Natural killer cell (primary cell): ENCODE data around the gene STK25. TPM values are rescaled to one million over a fixed set of nuclear protein-coding genes. Genes with fewer than 3 reads are reported as not detected.
"Not testable (repeated sequence)": the region's sequence is repeated elsewhere in the genome, so short reads cannot be mapped to it uniquely, and the experiment has no call there.

Experiments used
- ATAC-seq, 3 donors: fragments of 150-1000 bp in 2 of 3; fragments of 200-7000 bp in 1 of 3; cut with Tn5 transposase; 1 replicate in 1 of 3; 2 replicates in 2 of 3; pipeline ENCODE4 v1.10.0; 2021; ENCODE audit warnings: mild to moderate bottlenecking in 2 of 3, moderate library complexity in 2 of 3
- DNase-seq, 2 donors: peaks; one replicate each; pipeline versions ENCODE4 v3.0.0 to v3.0.0-alpha.2; 2013 to 2021; ENCODE audit warnings: mixed read lengths in 1 of 2
- H3K27ac ChIP-seq: one replicate; pipeline ENCODE4 v1.5.1; 2013; ENCODE audit warnings: mild to moderate bottlenecking, low read length
- H3K27me3 ChIP-seq: one replicate; pipeline ENCODE4 v1.6.1; 2013; ENCODE audit warnings: low read length; ENCODE audit not compliant: control insufficient read depth, insufficient read depth
- H3K36me3 ChIP-seq: one replicate; pipeline ENCODE4 v1.6.1; 2013; ENCODE audit warnings: low read length; ENCODE audit not compliant: control insufficient read depth, insufficient read depth
- H3K4me1 ChIP-seq: one replicate; pipeline ENCODE4 v1.6.1; 2013; ENCODE audit warnings: low read length; ENCODE audit not compliant: control insufficient read depth, insufficient read depth
- H3K4me3 ChIP-seq: one replicate; pipeline ENCODE4 v1.5.1; 2013; ENCODE audit warnings: low read length
- H3K9me3 ChIP-seq: one replicate; pipeline ENCODE4 v1.6.1; 2013; ENCODE audit warnings: low read length; ENCODE audit not compliant: control insufficient read depth, insufficient read depth
- H3K27ac Mint-ChIP-seq, 2 donors: one replicate each; pipeline ENCODE4 v1.8.0; 2022; ENCODE audit warnings: mild to moderate bottlenecking in 2 of 2, mixed read lengths in 2 of 2, moderate library complexity in 1 of 2
- H3K27me3 Mint-ChIP-seq, 2 donors: one replicate each; pipeline ENCODE4 v1.8.0; 2022; ENCODE audit warnings: low read depth in 2 of 2, mixed read lengths in 2 of 2
- H3K36me3 Mint-ChIP-seq: one replicate; pipeline ENCODE4 v1.8.0; 2022; ENCODE audit warnings: mixed read lengths
- H3K4me1 Mint-ChIP-seq, 2 donors: one replicate each; pipeline ENCODE4 v1.8.0; 2022; ENCODE audit warnings: mixed read lengths in 2 of 2
- H3K4me3 Mint-ChIP-seq: one replicate; pipeline ENCODE4 v1.8.0; 2022; ENCODE audit warnings: mild to moderate bottlenecking, moderate library complexity, mixed read lengths
- H3K9me3 Mint-ChIP-seq, 2 donors: one replicate each; pipeline ENCODE4 v1.8.0; 2022; ENCODE audit warnings: mixed read lengths in 2 of 2
- CTCF ChIP-seq: fragments of 200-600 bp; IDR thresholded peaks from one replicate; pipeline ENCODE4 v1.8.0; 2022; ENCODE audit warnings: antibody characterized with exemption
- WGBS: methylation state at CpG from one replicate; pipeline ENCODE4 v1.1.7; 2013; ENCODE audit warnings: missing lambda C conversion rate; ENCODE audit not compliant: insufficient coverage; 5-methylcytosine and 5-hydroxymethylcytosine counted together
- intact Hi-C: fragments of 100-400 bp; cut with micrococcal nuclease; formaldehyde crosslinking; loops from one replicate; pipeline ENCODE4 v1.14.2; 2022
- total RNA-seq, 4 donors: library from RNA; stranded (reverse); fragments of 120-200 nt in 1 of 4; gene quantifications; one replicate each; pipeline versions ENCODE4 v1.2.3 to v1.2.4, GENCODE V29; 2013 to 2022

Gene STK25
- total RNA-seq, 3 donors from 2014 or later (not counting 1 experiment from before 2014, with no cell fraction given), result 110 to 140 (median 135) TPM

DNA sequence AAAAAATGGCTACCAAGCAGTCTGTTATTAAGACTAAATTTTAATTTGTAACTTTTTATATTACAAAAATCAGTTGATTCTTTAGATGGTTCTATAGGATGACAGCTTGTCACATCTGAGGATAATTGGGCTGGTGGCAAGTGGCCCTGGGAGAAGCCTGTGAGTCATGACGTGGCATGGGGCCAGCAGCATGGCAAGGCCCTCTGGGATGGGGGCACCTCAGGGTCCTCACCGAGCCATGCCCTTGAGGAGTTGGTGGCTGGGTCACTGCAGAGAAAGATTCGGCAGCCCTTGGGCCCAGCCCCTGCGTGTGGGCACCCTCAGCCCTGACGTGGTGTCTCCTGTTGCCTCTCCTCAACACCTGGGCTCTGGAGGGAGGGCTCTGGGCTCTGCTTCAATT is 49.7 kb downstream of the STK25 start:
- ATAC-seq (no peak), DNase-seq (no peak)
- H3K36me3 Mint-ChIP-seq, result no peaks in the 10 kb centered on the region
- H3K27me3 ChIP-seq, result no peaks in the 10 kb centered on the region
- no peaks in the 10 kb centered on the region for H3K4me1 Mint-ChIP-seq
- no peaks in the 10 kb centered on the region for H3K36me3 ChIP-seq
- no peak for TF ChIP-seq CTCF
- peaks cover 0 to 7% of the 10 kb centered on the region in 2 donors for H3K27me3 Mint-ChIP-seq
- 87% methylated on average over 5 of the region's 5 CpGs for WGBS
- no peaks in the 10 kb centered on the region for H3K9me3 Mint-ChIP-seq
- no peak overlapping the region for H3K4me3 Mint-ChIP-seq
- no peaks in the 10 kb centered on the region for H3K9me3 ChIP-seq
- no peak overlapping the region for H3K27ac Mint-ChIP-seq
- H3K4me3 ChIP-seq, result no peak overlapping the region
- no peak overlapping the region for H3K27ac ChIP-seq
- intact Hi-C loops, result no loop called here
- H3K4me1 ChIP-seq, result no peaks in the 10 kb centered on the region

GRCh38 chr2:241456546-241456945 is 51.8 kb downstream of the STK25 start:
- TF ChIP-seq CTCF, result no peak
- Mint-ChIP-seq H3K9me3 (no peaks in the 10 kb centered on the region), H3K27ac (no peak overlapping the region), H3K27me3 (peaks cover 0 to 10% of the 10 kb centered on the region in 2 donors), H3K36me3 (no peaks in the 10 kb centered on the region), H3K4me1 (no peaks in the 10 kb centered on the region), H3K4me3 (no peak overlapping the region)
- Histone ChIP-seq H3K4me1 (no peaks in the 10 kb centered on the region), H3K9me3 (no peaks in the 10 kb centered on the region), H3K36me3 (no peaks in the 10 kb centered on the region), H3K27me3 (no peaks in the 10 kb centered on the region), H3K4me3 (no peak overlapping the region), H3K27ac (no peak overlapping the region)
- no peak for ATAC-seq
- 92% methylated on average over 11 of the region's 11 CpGs for WGBS
- intact Hi-C loops, result no loop called here
- no peak for DNase-seq

- peaks cover 0 to 10% of the 10 kb centered on the region in 2 donors for H3K27me3 Mint-ChIP-seq
- Histone ChIP-seq H3K4me3 (no peak overlapping the region), H3K27ac (no peak overlapping the region), H3K36me3 (no peaks in the 10 kb centered on the region), H3K27me3 (no peaks in the 10 kb centered on the region), H3K4me1 (no peaks in the 10 kb centered on the region), H3K9me3 (no peaks in the 10 kb centered on the region)
- WGBS, result 86% methylated on average over 2 of the region's 3 CpGs
- no peak for TF ChIP-seq CTCF
- H3K4me1 Mint-ChIP-seq, result no peaks in the 10 kb centered on the region
- DNase-seq (no peak), ATAC-seq (no peak)
- H3K27ac Mint-ChIP-seq, result no peak overlapping the region
- no peaks in the 10 kb centered on the region for H3K9me3 Mint-ChIP-seq
- no peaks in the 10 kb centered on the region for H3K36me3 Mint-ChIP-seq
- H3K4me3 Mint-ChIP-seq, result no peak overlapping the region
- intact Hi-C loops, result no loop called here
Measured at GRCh38 chr2:241454837-241455485, 53.4 kb downstream of the STK25 start.

GRCh38 chr2:241453919-241454318 is 54.5 kb downstream of the STK25 start:
- H3K27me3 ChIP-seq, H3K4me1 ChIP-seq, H3K27ac Mint-ChIP-seq, H3K9me3 ChIP-seq, H3K27ac ChIP-seq, H3K9me3 Mint-ChIP-seq, DNase-seq, intact Hi-C loops, ATAC-seq, H3K36me3 ChIP-seq, H3K4me1 Mint-ChIP-seq, H3K4me3 ChIP-seq, H3K36me3 Mint-ChIP-seq, H3K4me3 Mint-ChIP-seq: not testable (repeated sequence)
- WGBS, result 92% methylated on average over 9 of the region's 9 CpGs
- H3K27me3 Mint-ChIP-seq, result peaks cover 0 to 11% of the 10 kb centered on the region in 2 donors
